HepG2 (cell line): ENCODE measurements around the gene ARIH2. TPM values are rescaled to one million over a fixed set of nuclear protein-coding genes. Genes with fewer than 3 reads are reported as not detected.

Experiments
- ATAD3A ChIP-seq: sonication (generic); formaldehyde crosslinking; IDR thresholded peaks from 2 replicates; pipeline ENCODE4 v1.4.0; 2020; ENCODE audit warnings: missing genetic modification reagents
- CERS6 ChIP-seq: sonication (generic); formaldehyde crosslinking; IDR thresholded peaks from 2 replicates; pipeline ENCODE4 v1.5.0; 2020; ENCODE audit warnings: missing genetic modification reagents
- FOXA1 ChIP-seq, 2 experiments: fragments of 450-650 bp in 1 of 2; sonication (generic) in 1 of 2; formaldehyde crosslinking in 1 of 2; IDR thresholded peaks; 2 replicates each; pipeline versions ENCODE4 v1.4.0 to v1.6.1; 2016 to 2020; ENCODE audit warnings: missing genetic modification reagents in 1 of 2
- GPN1 ChIP-seq: sonication (generic); formaldehyde crosslinking; IDR thresholded peaks from 2 replicates; pipeline ENCODE4 v1.5.1; 2020; ENCODE audit warnings: missing genetic modification reagents, borderline replicate concordance
- MED1 ChIP-seq: sonication (generic); formaldehyde crosslinking; IDR thresholded peaks from 2 replicates; pipeline ENCODE4 v1.4.0; 2020; ENCODE audit warnings: missing genetic modification reagents
- MED8 ChIP-seq: sonication (generic); formaldehyde crosslinking; IDR thresholded peaks from 2 replicates; pipeline ENCODE4 v1.8.1; 2023; ENCODE audit warnings: mild to moderate bottlenecking, missing genetic modification reagents; ENCODE audit not compliant: insufficient replicate concordance
- MXI1 ChIP-seq: IDR thresholded peaks from 3 replicates; pipeline ENCODE4 v1.6.1; 2012; ENCODE audit warnings: low read depth, low read length, inconsistent platforms, borderline replicate concordance
- NFRKB ChIP-seq: fragments of 450-650 bp; IDR thresholded peaks from 2 replicates; pipeline ENCODE4 v1.6.1; 2017
- SOX6 ChIP-seq, 2 experiments: fragments of 450-650 bp in 1 of 2; sonication (generic) in 1 of 2; formaldehyde crosslinking in 1 of 2; IDR thresholded peaks; 2 replicates each; pipeline versions ENCODE4 v1.4.0 to v1.6.1; 2017 to 2020; ENCODE audit warnings: antibody characterized with exemption in 1 of 2, mild to moderate bottlenecking in 1 of 2, missing genetic modification reagents in 1 of 2
- SRSF1 ChIP-seq: fragments of 200-400 bp; formaldehyde crosslinking; optimal IDR thresholded peaks from 2 replicates; pipeline ENCODE3; 2017; ENCODE audit warnings: mild to moderate bottlenecking, low read depth, low read length, moderate library complexity
- SRSF9 ChIP-seq: fragments of 200-400 bp; formaldehyde crosslinking; IDR thresholded peaks from 2 replicates; pipeline ENCODE4 v1.6.1; 2018; ENCODE audit warnings: borderline replicate concordance, mild to moderate bottlenecking, low read depth, low read length; ENCODE audit not compliant: insufficient read depth, poor library complexity, severe bottlenecking
- TOE1 ChIP-seq: sonication (generic); formaldehyde crosslinking; IDR thresholded peaks from 2 replicates; pipeline ENCODE4 v1.4.0; 2020; ENCODE audit warnings: mild to moderate bottlenecking, missing genetic modification reagents
- ZFP62 ChIP-seq: sonication (generic); formaldehyde crosslinking; IDR thresholded peaks from 2 replicates; pipeline ENCODE4 v1.4.0; 2020; ENCODE audit warnings: missing genetic modification reagents
- ZFP90 ChIP-seq: sonication (generic); formaldehyde crosslinking; IDR thresholded peaks from 2 replicates; pipeline ENCODE4 v1.8.0; 2022; ENCODE audit warnings: missing genetic modification reagents, mild to moderate bottlenecking, inconsistent platforms, borderline replicate concordance
- ZNF124 ChIP-seq: sonication (generic); formaldehyde crosslinking; IDR thresholded peaks from 2 replicates; pipeline ENCODE4 v1.4.0; 2020; ENCODE audit warnings: missing genetic modification reagents
- ZNF143 ChIP-seq: sonication (generic); formaldehyde crosslinking; IDR thresholded peaks from 2 replicates; pipeline ENCODE4 v1.4.0; 2020; ENCODE audit warnings: missing genetic modification reagents
- ZNF496 ChIP-seq: sonication (generic); formaldehyde crosslinking; IDR thresholded peaks from 2 replicates; pipeline ENCODE4 v1.8.1; 2023; ENCODE audit warnings: mild to moderate bottlenecking, moderate library complexity, missing genetic modification reagents; ENCODE audit not compliant: insufficient replicate concordance
- ZNF574 ChIP-seq: sonication (generic); formaldehyde crosslinking; IDR thresholded peaks from 2 replicates; pipeline ENCODE4 v1.4.0; 2020; ENCODE audit warnings: missing genetic modification reagents
- ZNF674 ChIP-seq: sonication (generic); formaldehyde crosslinking; IDR thresholded peaks from 2 replicates; pipeline ENCODE4 v1.5.0; 2020; ENCODE audit warnings: low read depth, mild to moderate bottlenecking, missing genetic modification reagents
- polyA plus RNA-seq, 8 experiments: library from polyadenylated mRNA; depleted of rRNA in 3 of 8; stranded (reverse) in 7 of 8; unstranded in 1 of 8; fragments of >200 nt; fragmentation: Illumina TruSeq in 4 of 8; extraction: Trizol in 4 of 8; gene quantifications; 2 replicates each; pipeline versions ENCODE4 v1.2.1 to v1.2.3, GENCODE V29; 2011 to 2016; ENCODE audit warnings: low read depth in 4 of 8, missing spikeins in 1 of 8, mixed read lengths in 1 of 8; ENCODE audit not compliant: insufficient read depth in 1 of 8
- total RNA-seq, 5 experiments: library from RNA; depleted of rRNA; stranded (reverse); fragments of >200 nt; fragmentation: Illumina TruSeq; extraction: Trizol; gene quantifications; 2 replicates each; pipeline ENCODE4 v1.2.3, GENCODE V29; 2016; ENCODE audit warnings: low read depth in 1 of 5
- TF ChIP-seq, protein P1 (sequence below): sonication (generic); formaldehyde crosslinking; conservative IDR thresholded peaks from 2 replicates; pipeline ENCODE4 v1.8.0; 2022; ENCODE audit warnings: mild to moderate bottlenecking, moderate library complexity, missing genetic modification reagents
- TF ChIP-seq, protein P2 (sequence below): IDR thresholded peaks from 2 replicates; pipeline ENCODE4 v1.6.1; 2016; ENCODE audit warnings: missing genetic modification reagents, missing compliant biosample characterization
- TF ChIP-seq, protein P3 (sequence below): sonication (generic); formaldehyde crosslinking; IDR thresholded peaks from 2 replicates; pipeline ENCODE4 v1.8.1; 2023; ENCODE audit warnings: mild to moderate bottlenecking, missing genetic modification reagents, borderline replicate concordance

ARIH2 gene
- total and polyA plus RNA-seq, 2 of the 13 experiments (the other 11 are each of a cell fraction or from before 2014, with no cell fraction given): 64.8 to 83.3 TPM

GRCh38 chr3:48897460-48898376 lies 20.9 kb upstream of the ARIH2 start (continued):
- no peak for TF ChIP-seq ZFP62 (CRISPR knock-in tag)
- no peak for TF ChIP-seq FOXA1 (IDR thresholded peaks at IDR 0.05)
- TF ChIP-seq FOXA1 (CRISPR knock-in tag; IDR thresholded peaks at IDR 0.05): peak; percentile 67; the same call in 1 of the 2 replicates
- TF ChIP-seq SOX6 (IDR thresholded peaks at IDR 0.05): no peak
- TF ChIP-seq SOX6 (CRISPR knock-in tag; IDR thresholded peaks at IDR 0.05): peak; percentile 51
- TF ChIP-seq GPN1 (CRISPR knock-in tag): no peak
- TF ChIP-seq, protein P1, sequence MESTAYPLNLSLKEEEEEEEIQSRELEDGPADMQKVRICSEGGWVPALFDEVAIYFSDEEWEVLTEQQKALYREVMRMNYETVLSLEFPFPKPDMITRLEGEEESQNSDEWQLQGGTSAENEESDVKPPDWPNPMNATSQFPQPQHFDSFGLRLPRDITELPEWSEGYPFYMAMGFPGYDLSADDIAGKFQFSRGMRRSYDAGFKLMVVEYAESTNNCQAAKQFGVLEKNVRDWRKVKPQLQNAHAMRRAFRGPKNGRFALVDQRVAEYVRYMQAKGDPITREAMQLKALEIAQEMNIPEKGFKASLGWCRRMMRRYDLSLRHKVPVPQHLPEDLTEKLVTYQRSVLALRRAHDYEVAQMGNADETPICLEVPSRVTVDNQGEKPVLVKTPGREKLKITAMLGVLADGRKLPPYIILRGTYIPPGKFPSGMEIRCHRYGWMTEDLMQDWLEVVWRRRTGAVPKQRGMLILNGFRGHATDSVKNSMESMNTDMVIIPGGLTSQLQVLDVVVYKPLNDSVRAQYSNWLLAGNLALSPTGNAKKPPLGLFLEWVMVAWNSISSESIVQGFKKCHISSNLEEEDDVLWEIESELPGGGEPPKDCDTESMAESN: no peak
- peak; percentile 73; the same call in 1 of the 3 replicates for TF ChIP-seq MXI1
- peak; percentile 45; the same call in 1 of the 2 replicates for TF ChIP-seq MED1
- TF ChIP-seq ZFP90 (CRISPR knock-in tag): no peak
- no peak for TF ChIP-seq ATAD3A (CRISPR knock-in tag)
- TF ChIP-seq ZNF496 (CRISPR knock-in tag): no peak
- TF ChIP-seq ZNF124 (CRISPR knock-in tag): no peak
- TF ChIP-seq, protein P2, sequence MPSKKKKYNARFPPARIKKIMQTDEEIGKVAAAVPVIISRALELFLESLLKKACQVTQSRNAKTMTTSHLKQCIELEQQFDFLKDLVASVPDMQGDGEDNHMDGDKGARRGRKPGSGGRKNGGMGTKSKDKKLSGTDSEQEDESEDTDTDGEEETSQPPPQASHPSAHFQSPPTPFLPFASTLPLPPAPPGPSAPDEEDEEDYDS (CRISPR knock-in tag): peak; percentile 62
- TF ChIP-seq, protein P3, sequence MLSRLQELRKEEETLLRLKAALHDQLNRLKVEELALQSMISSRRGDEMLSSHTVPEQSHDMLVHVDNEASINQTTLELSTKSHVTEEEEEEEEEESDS: no peak
- TF ChIP-seq ZNF674 (CRISPR knock-in tag): no peak
- no peak for TF ChIP-seq NFRKB
- TF ChIP-seq TOE1 (CRISPR knock-in tag): 0 out of 2 replicates have a peak, but pooled peaks have one; percentile 57
- TF ChIP-seq ZNF574 (CRISPR knock-in tag): no peak
- no peak for TF ChIP-seq CERS6 (CRISPR knock-in tag)
- no peak for TF ChIP-seq ZNF143 (CRISPR knock-in tag)
- TF ChIP-seq SRSF9: no peak
- no peak for TF ChIP-seq SRSF1
- no peak for TF ChIP-seq MED8
